GM23338 (cell line): ENCODE data around the gene CNIH3. TPM values are rescaled to one million over a fixed set of nuclear protein-coding genes. Genes with fewer than 3 reads are reported as not detected.

ENCODE experiments used
- ATAC-seq: fragments of 200-7000 bp; cut with Tn5 transposase; 3 replicates; pipeline ENCODE4 v1.9.1; 2020
- DNase-seq: peaks from one replicate; pipeline ENCODE4 v3.0.0-alpha.2; 2015; ENCODE audit warnings: low spot score
- H2AFZ ChIP-seq: fragments of 200-600 bp; sonication (generic); 2 replicates; pipeline ENCODE4 v1.8.0; 2016; ENCODE audit warnings: antibody characterized with exemption, mild to moderate bottlenecking, moderate library complexity
- H3F3A ChIP-seq: fragments of 200-600 bp; sonication (generic); replicated peaks from 2 replicates; pipeline ENCODE4 v1.8.0; 2017; ENCODE audit warnings: antibody characterized with exemption, mixed run types, low read depth
- H3K27ac ChIP-seq: fragments of 200-600 bp; sonication (generic); 2 replicates; pipeline ENCODE4 v1.6.1; 2016; ENCODE audit warnings: low read depth
- H3K27me3 ChIP-seq: fragments of 200-600 bp; sonication (generic); 2 replicates; pipeline ENCODE4 v1.8.0; 2016; ENCODE audit warnings: mild to moderate bottlenecking, mixed run types, moderate library complexity; ENCODE audit not compliant: insufficient read depth
- H3K36me3 ChIP-seq: fragments of 200-600 bp; sonication (generic); 2 replicates; pipeline ENCODE4 v1.8.0; 2016; ENCODE audit warnings: mild to moderate bottlenecking; ENCODE audit not compliant: insufficient read depth
- H3K4me1 ChIP-seq: fragments of 200-600 bp; sonication (generic); 2 replicates; pipeline ENCODE4 v1.8.0; 2016; ENCODE audit warnings: mild to moderate bottlenecking, moderate library complexity; ENCODE audit not compliant: insufficient read depth
- H3K4me2 ChIP-seq: fragments of 200-600 bp; sonication (generic); 2 replicates; pipeline ENCODE4 v1.7.1; 2017; ENCODE audit warnings: mixed run types
- H3K4me3 ChIP-seq: fragments of 200-600 bp; sonication (generic); 2 replicates; pipeline ENCODE4 v1.6.1; 2016; ENCODE audit warnings: mixed run types
- H3K79me2 ChIP-seq: fragments of 200-600 bp; sonication (generic); replicated peaks from 2 replicates; pipeline ENCODE4 v1.8.0; 2017; ENCODE audit warnings: mild to moderate bottlenecking; ENCODE audit not compliant: insufficient read depth
- H3K9me2 ChIP-seq: fragments of 200-600 bp; sonication (generic); 2 replicates; pipeline ENCODE4 v1.8.0; 2017; ENCODE audit not compliant: insufficient read depth
- H4K20me1 ChIP-seq: fragments of 200-600 bp; sonication (generic); replicated peaks from 2 replicates; pipeline ENCODE4 v1.8.0; 2017; ENCODE audit warnings: mild to moderate bottlenecking; ENCODE audit not compliant: insufficient read depth
- H3K27ac Mint-ChIP-seq: 2 replicates; pipeline ENCODE4 v1.8.0; 2020; ENCODE audit warnings: inconsistent platforms, mild to moderate bottlenecking, moderate library complexity, mixed read lengths
- H3K27me3 Mint-ChIP-seq: 3 replicates; pipeline ENCODE4 v1.8.0; 2022; ENCODE audit warnings: low read depth, mild to moderate bottlenecking, moderate library complexity, mixed read lengths, inconsistent platforms; ENCODE audit not compliant: insufficient read depth, poor library complexity
- H3K36me3 Mint-ChIP-seq: 3 replicates; pipeline ENCODE4 v1.8.0; 2021; ENCODE audit warnings: low read depth, mild to moderate bottlenecking, inconsistent platforms, moderate library complexity, mixed read lengths
- H3K4me1 Mint-ChIP-seq: 3 replicates; pipeline ENCODE4 v1.8.0; 2020; ENCODE audit warnings: mild to moderate bottlenecking, inconsistent platforms, mixed read lengths
- H3K4me3 Mint-ChIP-seq: 3 replicates; pipeline ENCODE4 v1.8.0; 2021; ENCODE audit warnings: moderate library complexity, mild to moderate bottlenecking, inconsistent platforms, mixed read lengths
- H3K9me3 Mint-ChIP-seq: 3 replicates; pipeline ENCODE4 v1.8.0; 2020; ENCODE audit warnings: moderate library complexity, mild to moderate bottlenecking, inconsistent platforms, mixed read lengths
- CREB1 ChIP-seq: fragments of 250-450 bp; sonication (Bioruptor Pico); IDR thresholded peaks from 2 replicates; pipeline ENCODE4 v1.5.0; 2020; ENCODE audit warnings: low read depth, mild to moderate bottlenecking, moderate library complexity
- EZH2 ChIP-seq: fragments of 200-600 bp; sonication (generic); IDR thresholded peaks from one replicate; pipeline ENCODE4 v1.8.0; 2017; ENCODE audit warnings: antibody characterized with exemption, mild to moderate bottlenecking, low read depth; ENCODE audit not compliant: unreplicated experiment
- EZH2phosphoT487 ChIP-seq: fragments of 200-600 bp; sonication (generic); IDR thresholded peaks from one replicate; pipeline ENCODE4 v1.8.1; 2018; ENCODE audit warnings: antibody characterized with exemption; ENCODE audit not compliant: unreplicated experiment
- NANOG ChIP-seq: IDR thresholded peaks from 2 replicates; pipeline ENCODE4 v1.6.1; 2016; ENCODE audit warnings: antibody characterized with exemption, borderline replicate concordance
- POLR2AphosphoS5 ChIP-seq: IDR thresholded peaks from 2 replicates; pipeline ENCODE4 v1.6.1; 2016; ENCODE audit warnings: antibody characterized with exemption, low read depth
- STAT1 ChIP-seq: IDR thresholded peaks from one replicate; pipeline ENCODE4 v1.6.1; 2016; ENCODE audit warnings: antibody characterized with exemption; ENCODE audit not compliant: unreplicated experiment
- polyA plus RNA-seq: library from polyadenylated mRNA; unstranded; fragments of >200 nt; fragmentation: Nextera tagmentation; extraction: Ambion mirVana; gene quantifications from 2 replicates; pipeline ENCODE4 v1.2.1, GENCODE V29; 2016
- total RNA-seq: library from RNA; depleted of rRNA; stranded (reverse); fragments of >200 nt; shearing (Covaris generic); gene quantifications from 2 replicates; pipeline ENCODE4 v1.2.3, GENCODE V29; 2014
- TF ChIP-seq, protein P1 (sequence below): IDR thresholded peaks from 2 replicates; pipeline ENCODE4 v1.6.1; 2016; ENCODE audit warnings: antibody characterized with exemption
- TF ChIP-seq, protein P2 (sequence below), 2 experiments: fragments of 200-600 bp in 1 of 2; sonication (generic) in 1 of 2; conservative IDR thresholded peaks; 2 replicates each; pipeline versions ENCODE4 v1.5.1 to v1.6.1; 2016 to 2017; ENCODE audit warnings: antibody characterized with exemption in 2 of 2, low read depth in 2 of 2, mild to moderate bottlenecking in 2 of 2, moderate library complexity in 1 of 2
- TF ChIP-seq, protein P3 (sequence below): IDR thresholded peaks from one replicate; pipeline ENCODE4 v1.6.1; 2018; ENCODE audit warnings: antibody characterized with exemption; ENCODE audit not compliant: unreplicated experiment
- TF ChIP-seq, protein P4 (sequence below): fragments of 250-450 bp; sonication (Bioruptor Pico); IDR thresholded peaks from 2 replicates; pipeline ENCODE4 v1.5.0; 2020; ENCODE audit warnings: mild to moderate bottlenecking, moderate library complexity

CNIH3 gene
- total and polyA plus RNA-seq, 2 experiments from 2014 or later, result 3.6 to 5.1 TPM

DNA sequence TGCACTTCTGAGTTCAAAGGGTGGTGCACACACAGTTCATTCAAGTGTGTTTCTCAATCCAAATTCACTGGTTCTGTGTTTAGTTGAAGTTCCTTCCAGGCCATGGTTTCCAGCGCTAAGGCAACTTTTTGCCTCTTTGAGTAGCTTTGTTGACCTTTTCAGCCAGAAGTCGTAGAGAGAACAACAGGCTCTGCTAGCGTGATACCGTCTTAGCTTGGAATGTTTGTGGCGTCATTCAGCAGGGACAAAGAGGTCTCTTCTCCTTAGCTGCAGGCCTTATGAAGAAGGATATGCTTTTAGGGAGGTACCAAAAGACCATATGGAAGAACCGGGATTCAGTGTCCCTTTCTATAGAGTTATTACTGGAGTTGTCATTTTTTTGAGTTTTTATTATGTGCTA lies 65.7 kb downstream of the CNIH3 start:
- H3K27ac ChIP-seq, result no peak overlapping the region
- no peaks in the 10 kb centered on the region for H3K36me3 ChIP-seq
- ATAC-seq, result no peak

DNA sequence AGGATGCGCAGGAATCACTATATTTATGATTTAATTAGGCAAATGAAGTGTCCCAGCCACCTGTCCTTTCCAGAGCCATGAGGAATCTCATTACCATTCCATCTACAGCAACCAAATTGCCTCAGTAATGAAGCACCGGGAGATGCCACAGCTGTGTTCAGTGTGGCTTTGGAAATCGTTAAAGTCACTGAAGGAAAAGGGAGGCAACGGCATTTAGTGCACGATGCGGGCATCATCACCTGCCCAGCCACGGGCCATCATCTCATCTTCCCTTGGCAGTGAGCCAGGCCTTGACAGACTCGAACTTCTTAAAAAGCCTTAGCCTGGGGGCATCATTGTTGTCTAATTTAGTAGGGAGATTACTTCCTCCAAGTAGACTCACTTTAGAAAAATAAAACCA lies 67.8 kb downstream of the CNIH3 start:
- H3K27ac ChIP-seq, result no peak overlapping the region
- no peaks in the 10 kb centered on the region for H3K4me1 ChIP-seq
- no peak overlapping the region for H2AFZ ChIP-seq
- no peaks in the 10 kb centered on the region for H3K36me3 ChIP-seq
- no peaks in the 10 kb centered on the region for H3K9me3 Mint-ChIP-seq
- H3K79me2 ChIP-seq, result no peaks in the 10 kb centered on the region
- no peaks in the 10 kb centered on the region for H3K27me3 ChIP-seq
- H3K4me1 Mint-ChIP-seq, result no peaks in the 10 kb centered on the region; the same call in 1 of the 3 replicates
- no peak overlapping the region for H3K4me3 Mint-ChIP-seq
- no peak overlapping the region for H3K4me2 ChIP-seq
- H3K27ac Mint-ChIP-seq, result no peak overlapping the region
- no peaks in the 10 kb centered on the region for H3F3A ChIP-seq
- no peaks in the 10 kb centered on the region for H3K9me2 ChIP-seq
- no peaks in the 10 kb centered on the region for H3K27me3 Mint-ChIP-seq
- DNase-seq (no peak), ATAC-seq (no peak)
- H4K20me1 ChIP-seq, result no peaks in the 10 kb centered on the region
- peaks cover 3% of the 10 kb centered on the region; the same call in 1 of the 3 replicates for H3K36me3 Mint-ChIP-seq
- H3K4me3 ChIP-seq, result no peak overlapping the region
- TF ChIP-seq POLR2AphosphoS5 (no peak), EZH2 (no peak), CREB1 (CRISPR knock-in tag) (no peak), EZH2phosphoT487 (no peak), STAT1 (no peak)
- TF ChIP-seq, protein P1, sequence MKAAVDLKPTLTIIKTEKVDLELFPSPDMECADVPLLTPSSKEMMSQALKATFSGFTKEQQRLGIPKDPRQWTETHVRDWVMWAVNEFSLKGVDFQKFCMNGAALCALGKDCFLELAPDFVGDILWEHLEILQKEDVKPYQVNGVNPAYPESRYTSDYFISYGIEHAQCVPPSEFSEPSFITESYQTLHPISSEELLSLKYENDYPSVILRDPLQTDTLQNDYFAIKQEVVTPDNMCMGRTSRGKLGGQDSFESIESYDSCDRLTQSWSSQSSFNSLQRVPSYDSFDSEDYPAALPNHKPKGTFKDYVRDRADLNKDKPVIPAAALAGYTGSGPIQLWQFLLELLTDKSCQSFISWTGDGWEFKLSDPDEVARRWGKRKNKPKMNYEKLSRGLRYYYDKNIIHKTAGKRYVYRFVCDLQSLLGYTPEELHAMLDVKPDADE, result no peak
- TF ChIP-seq, protein P2, sequence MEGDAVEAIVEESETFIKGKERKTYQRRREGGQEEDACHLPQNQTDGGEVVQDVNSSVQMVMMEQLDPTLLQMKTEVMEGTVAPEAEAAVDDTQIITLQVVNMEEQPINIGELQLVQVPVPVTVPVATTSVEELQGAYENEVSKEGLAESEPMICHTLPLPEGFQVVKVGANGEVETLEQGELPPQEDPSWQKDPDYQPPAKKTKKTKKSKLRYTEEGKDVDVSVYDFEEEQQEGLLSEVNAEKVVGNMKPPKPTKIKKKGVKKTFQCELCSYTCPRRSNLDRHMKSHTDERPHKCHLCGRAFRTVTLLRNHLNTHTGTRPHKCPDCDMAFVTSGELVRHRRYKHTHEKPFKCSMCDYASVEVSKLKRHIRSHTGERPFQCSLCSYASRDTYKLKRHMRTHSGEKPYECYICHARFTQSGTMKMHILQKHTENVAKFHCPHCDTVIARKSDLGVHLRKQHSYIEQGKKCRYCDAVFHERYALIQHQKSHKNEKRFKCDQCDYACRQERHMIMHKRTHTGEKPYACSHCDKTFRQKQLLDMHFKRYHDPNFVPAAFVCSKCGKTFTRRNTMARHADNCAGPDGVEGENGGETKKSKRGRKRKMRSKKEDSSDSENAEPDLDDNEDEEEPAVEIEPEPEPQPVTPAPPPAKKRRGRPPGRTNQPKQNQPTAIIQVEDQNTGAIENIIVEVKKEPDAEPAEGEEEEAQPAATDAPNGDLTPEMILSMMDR (conservative IDR thresholded peaks at IDR 0.05; ENCODE audit: low read depth in 2 of 2), result no peak
- TF ChIP-seq, protein P3, sequence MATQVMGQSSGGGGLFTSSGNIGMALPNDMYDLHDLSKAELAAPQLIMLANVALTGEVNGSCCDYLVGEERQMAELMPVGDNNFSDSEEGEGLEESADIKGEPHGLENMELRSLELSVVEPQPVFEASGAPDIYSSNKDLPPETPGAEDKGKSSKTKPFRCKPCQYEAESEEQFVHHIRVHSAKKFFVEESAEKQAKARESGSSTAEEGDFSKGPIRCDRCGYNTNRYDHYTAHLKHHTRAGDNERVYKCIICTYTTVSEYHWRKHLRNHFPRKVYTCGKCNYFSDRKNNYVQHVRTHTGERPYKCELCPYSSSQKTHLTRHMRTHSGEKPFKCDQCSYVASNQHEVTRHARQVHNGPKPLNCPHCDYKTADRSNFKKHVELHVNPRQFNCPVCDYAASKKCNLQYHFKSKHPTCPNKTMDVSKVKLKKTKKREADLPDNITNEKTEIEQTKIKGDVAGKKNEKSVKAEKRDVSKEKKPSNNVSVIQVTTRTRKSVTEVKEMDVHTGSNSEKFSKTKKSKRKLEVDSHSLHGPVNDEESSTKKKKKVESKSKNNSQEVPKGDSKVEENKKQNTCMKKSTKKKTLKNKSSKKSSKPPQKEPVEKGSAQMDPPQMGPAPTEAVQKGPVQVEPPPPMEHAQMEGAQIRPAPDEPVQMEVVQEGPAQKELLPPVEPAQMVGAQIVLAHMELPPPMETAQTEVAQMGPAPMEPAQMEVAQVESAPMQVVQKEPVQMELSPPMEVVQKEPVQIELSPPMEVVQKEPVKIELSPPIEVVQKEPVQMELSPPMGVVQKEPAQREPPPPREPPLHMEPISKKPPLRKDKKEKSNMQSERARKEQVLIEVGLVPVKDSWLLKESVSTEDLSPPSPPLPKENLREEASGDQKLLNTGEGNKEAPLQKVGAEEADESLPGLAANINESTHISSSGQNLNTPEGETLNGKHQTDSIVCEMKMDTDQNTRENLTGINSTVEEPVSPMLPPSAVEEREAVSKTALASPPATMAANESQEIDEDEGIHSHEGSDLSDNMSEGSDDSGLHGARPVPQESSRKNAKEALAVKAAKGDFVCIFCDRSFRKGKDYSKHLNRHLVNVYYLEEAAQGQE, result no peak
- TF ChIP-seq, protein P4, sequence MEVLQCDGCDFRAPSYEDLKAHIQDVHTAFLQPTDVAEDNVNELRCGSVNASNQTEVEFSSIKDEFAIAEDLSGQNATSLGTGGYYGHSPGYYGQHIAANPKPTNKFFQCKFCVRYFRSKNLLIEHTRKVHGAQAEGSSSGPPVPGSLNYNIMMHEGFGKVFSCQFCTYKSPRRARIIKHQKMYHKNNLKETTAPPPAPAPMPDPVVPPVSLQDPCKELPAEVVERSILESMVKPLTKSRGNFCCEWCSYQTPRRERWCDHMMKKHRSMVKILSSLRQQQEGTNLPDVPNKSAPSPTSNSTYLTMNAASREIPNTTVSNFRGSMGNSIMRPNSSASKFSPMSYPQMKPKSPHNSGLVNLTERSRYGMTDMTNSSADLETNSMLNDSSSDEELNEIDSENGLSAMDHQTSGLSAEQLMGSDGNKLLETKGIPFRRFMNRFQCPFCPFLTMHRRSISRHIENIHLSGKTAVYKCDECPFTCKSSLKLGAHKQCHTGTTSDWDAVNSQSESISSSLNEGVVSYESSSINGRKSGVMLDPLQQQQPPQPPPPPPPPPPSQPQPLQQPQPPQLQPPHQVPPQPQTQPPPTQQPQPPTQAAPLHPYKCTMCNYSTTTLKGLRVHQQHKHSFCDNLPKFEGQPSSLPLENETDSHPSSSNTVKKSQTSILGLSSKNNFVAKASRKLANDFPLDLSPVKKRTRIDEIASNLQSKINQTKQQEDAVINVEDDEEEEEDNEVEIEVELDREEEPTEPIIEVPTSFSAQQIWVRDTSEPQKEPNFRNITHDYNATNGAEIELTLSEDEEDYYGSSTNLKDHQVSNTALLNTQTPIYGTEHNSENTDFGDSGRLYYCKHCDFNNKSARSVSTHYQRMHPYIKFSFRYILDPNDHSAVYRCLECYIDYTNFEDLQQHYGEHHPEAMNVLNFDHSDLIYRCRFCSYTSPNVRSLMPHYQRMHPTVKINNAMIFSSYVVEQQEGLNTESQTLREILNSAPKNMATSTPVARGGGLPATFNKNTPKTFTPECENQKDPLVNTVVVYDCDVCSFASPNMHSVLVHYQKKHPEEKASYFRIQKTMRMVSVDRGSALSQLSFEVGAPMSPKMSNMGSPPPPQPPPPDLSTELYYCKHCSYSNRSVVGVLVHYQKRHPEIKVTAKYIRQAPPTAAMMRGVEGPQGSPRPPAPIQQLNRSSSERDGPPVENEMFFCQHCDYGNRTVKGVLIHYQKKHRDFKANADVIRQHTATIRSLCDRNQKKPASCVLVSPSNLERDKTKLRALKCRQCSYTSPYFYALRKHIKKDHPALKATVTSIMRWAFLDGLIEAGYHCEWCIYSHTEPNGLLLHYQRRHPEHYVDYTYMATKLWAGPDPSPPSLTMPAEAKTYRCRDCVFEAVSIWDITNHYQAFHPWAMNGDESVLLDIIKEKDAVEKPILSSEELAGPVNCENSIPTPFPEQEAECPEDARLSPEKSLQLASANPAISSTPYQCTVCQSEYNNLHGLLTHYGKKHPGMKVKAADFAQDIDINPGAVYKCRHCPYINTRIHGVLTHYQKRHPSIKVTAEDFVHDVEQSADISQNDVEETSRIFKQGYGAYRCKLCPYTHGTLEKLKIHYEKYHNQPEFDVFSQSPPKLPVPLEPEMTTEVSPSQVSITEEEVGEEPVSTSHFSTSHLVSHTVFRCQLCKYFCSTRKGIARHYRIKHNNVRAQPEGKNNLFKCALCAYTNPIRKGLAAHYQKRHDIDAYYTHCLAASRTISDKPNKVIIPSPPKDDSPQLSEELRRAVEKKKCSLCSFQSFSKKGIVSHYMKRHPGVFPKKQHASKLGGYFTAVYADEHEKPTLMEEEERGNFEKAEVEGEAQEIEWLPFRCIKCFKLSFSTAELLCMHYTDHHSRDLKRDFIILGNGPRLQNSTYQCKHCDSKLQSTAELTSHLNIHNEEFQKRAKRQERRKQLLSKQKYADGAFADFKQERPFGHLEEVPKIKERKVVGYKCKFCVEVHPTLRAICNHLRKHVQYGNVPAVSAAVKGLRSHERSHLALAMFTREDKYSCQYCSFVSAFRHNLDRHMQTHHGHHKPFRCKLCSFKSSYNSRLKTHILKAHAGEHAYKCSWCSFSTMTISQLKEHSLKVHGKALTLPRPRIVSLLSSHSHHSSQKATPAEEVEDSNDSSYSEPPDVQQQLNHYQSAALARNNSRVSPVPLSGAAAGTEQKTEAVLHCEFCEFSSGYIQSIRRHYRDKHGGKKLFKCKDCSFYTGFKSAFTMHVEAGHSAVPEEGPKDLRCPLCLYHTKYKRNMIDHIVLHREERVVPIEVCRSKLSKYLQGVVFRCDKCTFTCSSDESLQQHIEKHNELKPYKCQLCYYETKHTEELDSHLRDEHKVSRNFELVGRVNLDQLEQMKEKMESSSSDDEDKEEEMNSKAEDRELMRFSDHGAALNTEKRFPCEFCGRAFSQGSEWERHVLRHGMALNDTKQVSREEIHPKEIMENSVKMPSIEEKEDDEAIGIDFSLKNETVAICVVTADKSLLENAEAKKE (CRISPR knock-in tag), result no peak

More for the DNA sequence above, 65.7 kb downstream of the CNIH3 start:
- no peak overlapping the region for H3K4me3 Mint-ChIP-seq
- no peaks in the 10 kb centered on the region for H3F3A ChIP-seq
- no peaks in the 10 kb centered on the region for H3K4me1 ChIP-seq
- no peak for DNase-seq
- no peaks in the 10 kb centered on the region for H3K9me2 ChIP-seq
- H3K27ac Mint-ChIP-seq, result 0 out of 2 replicates have a peak overlapping the region, but pooled peaks have one; percentile 11
- no peak overlapping the region for H3K4me3 ChIP-seq
- no peaks in the 10 kb centered on the region for H4K20me1 ChIP-seq
- H2AFZ ChIP-seq, result no peak overlapping the region
- no peak for TF ChIP-seq POLR2AphosphoS5
- TF ChIP-seq NANOG, result no peak
- no peaks in the 10 kb centered on the region for H3K27me3 Mint-ChIP-seq
- no peaks in the 10 kb centered on the region for H3K9me3 Mint-ChIP-seq
- H3K4me2 ChIP-seq, result no peak overlapping the region
- no peaks in the 10 kb centered on the region for H3K27me3 ChIP-seq
- no peaks in the 10 kb centered on the region; the same call in 1 of the 3 replicates for H3K4me1 Mint-ChIP-seq
- H3K36me3 Mint-ChIP-seq, result peaks cover 2% of the 10 kb centered on the region; the same call in 1 of the 3 replicates
- H3K79me2 ChIP-seq, result no peaks in the 10 kb centered on the region
